ENCODE results near the gene DIO1.

The DIO1 gene

GRCh38 chr1:53942127-53942957 is 48.4 kb downstream of the DIO1 start:
- no peak for DNase-seq
- no peak for ATAC-seq

- no peak for DNase-seq
- no peak for ATAC-seq
These were observed 49.1 kb downstream of the DIO1 start for GRCh38 chr1:53943090-53943489.

DNA sequence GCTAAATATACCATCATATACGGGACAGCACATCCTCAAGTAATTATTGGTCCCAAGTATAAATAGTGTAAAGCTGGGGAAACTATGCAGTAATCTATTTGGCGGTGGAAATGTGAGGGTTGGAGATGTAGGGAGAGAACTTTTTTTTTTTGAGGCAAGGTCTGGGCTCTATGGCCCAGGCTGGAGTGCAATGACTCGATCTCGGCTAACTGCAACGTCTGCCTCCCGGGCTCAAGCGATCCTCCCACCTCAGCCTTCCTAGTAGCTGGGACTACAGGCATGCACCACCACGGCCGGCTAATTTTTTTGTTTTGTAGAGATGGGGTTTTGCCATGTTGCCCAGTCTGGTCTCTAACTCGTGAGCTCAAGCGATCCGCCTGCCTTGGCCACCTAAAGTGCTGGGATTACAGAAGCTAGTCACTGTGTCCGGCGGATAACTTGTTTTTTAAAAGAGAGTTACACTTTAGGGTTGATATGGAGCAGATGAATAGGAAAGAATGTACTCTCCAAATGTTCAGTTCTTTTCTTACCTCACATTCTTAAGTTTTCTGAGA is 49.6 kb downstream of the DIO1 start:
- no peak for ATAC-seq
- DNase-seq = no peak

GRCh38 chr1:53944469-53945182 is 50.6 kb downstream of the DIO1 start:
- DNase-seq = peak; percentile 12

GRCh38 chr1:53945183-53945432 is 51.1 kb downstream of the DIO1 start:
- DNase-seq (no peak), ATAC-seq (no peak)

More at GRCh38 chr1:53944469-53945182, 50.6 kb downstream of the DIO1 start:
- no peak for ATAC-seq

- peak; percentile 90 for ATAC-seq
- peak; percentile 99 for DNase-seq
These were observed 51.7 kb downstream of the DIO1 start, which contains the start of gene IFT25 for GRCh38 chr1:53945433-53946251. TSS of gene IFT25 (minus strand) at chr1:53945699. CDS start at chr1:53940082, 5,617 bp downstream.

DNA sequence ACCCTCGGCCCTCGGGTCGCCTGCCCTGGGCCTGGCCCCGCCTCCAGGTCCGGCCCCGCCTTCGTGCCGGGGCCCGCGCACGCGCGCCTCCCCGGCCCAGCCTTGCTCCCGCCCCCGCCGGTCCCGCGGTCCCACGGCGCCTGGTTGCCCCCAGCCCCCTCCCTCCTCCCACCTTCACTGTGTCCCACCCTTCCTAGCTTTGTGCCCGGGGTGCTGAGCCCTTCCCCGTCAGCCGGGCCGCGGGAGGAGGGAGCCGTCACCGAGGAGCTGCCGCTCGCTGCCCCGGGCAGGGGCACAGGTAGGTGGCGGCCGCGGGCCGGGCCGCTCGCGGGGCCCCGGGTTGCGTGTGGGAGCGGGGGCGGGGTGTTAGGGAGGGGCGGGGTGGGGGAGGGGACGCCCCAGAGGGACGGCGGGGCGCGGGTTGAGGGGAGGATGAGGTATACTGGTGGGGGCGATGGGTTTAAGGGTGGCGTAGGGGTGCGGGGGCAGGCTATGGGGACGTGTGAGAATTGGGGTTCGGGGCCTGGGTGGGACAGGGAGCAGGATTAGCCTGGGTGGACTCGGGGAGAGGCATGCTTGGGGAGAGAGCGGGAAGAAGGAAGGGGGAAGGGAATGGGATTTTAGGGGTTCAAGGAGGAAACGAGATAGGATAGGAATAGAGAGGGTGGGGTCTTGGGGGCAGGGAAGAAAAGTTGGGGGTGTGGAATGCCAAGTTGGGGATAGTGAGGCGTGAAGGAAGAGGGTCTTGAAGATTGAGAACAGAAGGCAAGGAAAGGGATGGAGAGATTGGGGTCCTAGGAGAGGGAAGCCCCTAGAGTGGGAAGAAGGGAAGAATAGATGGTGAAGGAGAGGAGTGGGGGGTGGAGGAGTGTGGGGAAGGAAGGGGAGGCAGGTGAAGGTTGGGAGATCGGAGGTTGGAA is 52.5 kb downstream of the DIO1 start, which contains the start of gene LRRC42:
Gene LRRC42, plus strand, starts transcription at position 99 of the 920 bp plus-strand sequence. CDS start 5,650 bp downstream, outside the sequence.
- DNase-seq (no peak), ATAC-seq (peak; percentile 67)

DNA sequence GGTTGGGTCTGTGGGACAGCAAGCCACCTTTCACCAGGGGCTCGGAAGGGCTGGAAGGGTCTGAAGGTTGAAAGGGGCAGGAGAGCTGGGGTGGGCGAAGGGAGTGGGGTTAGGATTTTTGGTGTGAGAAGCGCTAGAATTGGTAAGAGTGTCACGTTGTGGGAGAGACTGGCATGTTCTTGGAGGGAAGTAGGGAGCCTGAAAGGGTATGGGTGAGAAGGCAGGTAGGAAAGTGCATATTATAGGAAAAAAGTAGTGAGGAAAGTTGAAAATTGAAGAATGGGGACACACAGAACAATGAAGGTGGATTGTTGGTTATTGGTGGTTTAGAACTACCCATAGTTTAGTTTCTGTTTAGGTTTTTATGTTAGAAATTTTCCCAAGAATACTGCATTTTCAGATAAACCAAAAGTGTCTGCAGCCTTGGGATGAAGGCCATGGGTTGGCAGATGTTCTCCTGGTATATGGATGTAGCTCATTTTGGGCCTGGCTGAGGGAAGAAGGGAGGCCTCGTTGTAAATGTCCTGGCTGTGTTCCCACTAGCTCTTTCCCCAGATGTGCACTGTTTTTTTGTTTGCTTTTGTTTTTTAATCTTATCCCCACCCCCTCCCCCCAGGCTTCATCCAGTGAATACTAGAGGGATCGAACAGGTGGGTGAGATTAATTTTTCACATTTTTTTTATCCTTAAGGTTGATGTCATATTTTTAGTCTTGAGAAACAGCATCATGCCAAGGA is 53.4 kb downstream of the DIO1 start:
- DNase-seq (no peak), ATAC-seq (no peak)

GRCh38 chr1:53948291-53948690 is 54.3 kb downstream of the DIO1 start:
- ATAC-seq (no peak), DNase-seq (no peak)

- peak; percentile 42 for DNase-seq
These were observed 55.3 kb downstream of the DIO1 start for GRCh38 chr1:53949023-53949990.

GRCh38 chr1:53951697-53952096 is 57.7 kb downstream of the DIO1 start:
- DNase-seq (no peak), ATAC-seq (no peak)

More at GRCh38 chr1:53949023-53949990, 55.3 kb downstream of the DIO1 start:
- no peak for ATAC-seq

GRCh38 chr1:53954128-53954527 is 60.1 kb downstream of the DIO1 start:
- DNase-seq (no peak), ATAC-seq (no peak)

GRCh38 chr1:53956308-53957168 is 62.6 kb downstream of the DIO1 start:
- no peak for DNase-seq
- no peak for ATAC-seq

- ATAC-seq = no peak
- DNase-seq = no peak
These were observed 63.3 kb downstream of the DIO1 start for GRCh38 chr1:53957194-53957818.

- ATAC-seq (no peak), DNase-seq (no peak)
These were observed 65.8 kb downstream of the DIO1 start for GRCh38 chr1:53959664-53960250.

All from stimulated activated naive CD8-positive, alpha-beta T cell treated with anti-CD3 and anti-CD28 coated beads, Interleukin-15, Interleukin-2, amounts not matched to agents 100 U/mL and 50 U/mL, for 24 hours (primary cell).